Right atrium auricular region (tissue), 2 donors: ENCODE results near the gene SLC22A1. TPM values are rescaled to one million over a fixed set of nuclear protein-coding genes. Genes with fewer than 3 reads are reported as not detected.

ENCODE experiments used
- DNase-seq: peaks from one replicate; pipeline ENCODE4 v3.0.0-alpha.2; 2019; ENCODE audit warnings: low spot score
- H3K27ac ChIP-seq, 2 donors: fragments of 200-600 bp; sonication (generic); 1 replicate in 1 of 2; 2 replicates in 1 of 2; pipeline ENCODE4 v1.5.1; 2016 to 2019
- H3K27me3 ChIP-seq, 2 donors: fragments of 200-600 bp; sonication (generic); one replicate each; pipeline versions ENCODE4 v1.5.1 to v1.6.0; 2017 to 2019
- H3K36me3 ChIP-seq: fragments of 200-600 bp; sonication (generic); one replicate; pipeline ENCODE4 v1.5.1; 2016
- H3K4me1 ChIP-seq, 2 donors: fragments of 200-600 bp; sonication (generic); one replicate each; pipeline versions ENCODE4 v1.5.1 to v1.6.0; 2017 to 2019
- H3K4me3 ChIP-seq, 2 donors: fragments of 200-600 bp; sonication (generic); 1 replicate in 1 of 2; 2 replicates in 1 of 2; pipeline ENCODE4 v1.5.1; 2017 to 2019; ENCODE audit warnings: mild to moderate bottlenecking in 1 of 2, moderate library complexity in 1 of 2
- H3K9me3 ChIP-seq, 2 donors: fragments of 200-600 bp; sonication (generic); one replicate each; pipeline ENCODE4 v1.5.1; 2019
- CTCF ChIP-seq, 2 donors: fragments of 200-600 bp; sonication (generic); IDR thresholded peaks; one replicate each; pipeline ENCODE4 v1.5.1; 2019; ENCODE audit warnings: antibody characterized with exemption in 2 of 2
- total RNA-seq, 2 donors: library from RNA; depleted of rRNA; stranded (reverse); fragments of >200 nt; gene quantifications; one replicate each; pipeline ENCODE4 v1.1.0, GENCODE V29; 2016

The SLC22A1 gene
- total RNA-seq, 2 donors from 2014 or later, result not detected

- Histone ChIP-seq H3K27me3 (no peaks in the 10 kb centered on the region), H3K4me3 (no peak overlapping the region), H3K36me3 (no peaks in the 10 kb centered on the region), H3K27ac (no peak overlapping the region), H3K4me1 (no peaks in the 10 kb centered on the region), H3K9me3 (peaks cover 0 to 21% of the 10 kb centered on the region in 2 donors)
- DNase-seq, result no peak
- no peak for TF ChIP-seq CTCF (IDR thresholded peaks at IDR 0.05)
Observed at GRCh38 chr6:160198606-160199211, 77.1 kb downstream of the SLC22A1 start.

- Histone ChIP-seq H3K4me1 (no peaks in the 10 kb centered on the region), H3K27ac (no peak overlapping the region), H3K4me3 (no peak overlapping the region), H3K36me3 (no peaks in the 10 kb centered on the region), H3K27me3 (no peaks in the 10 kb centered on the region), H3K9me3 (no peaks in the 10 kb centered on the region)
- DNase-seq, result no peak
- no peak for TF ChIP-seq CTCF (IDR thresholded peaks at IDR 0.05)
Observed at GRCh38 chr6:160201061-160201460, 79.4 kb downstream of the SLC22A1 start.

GRCh38 chr6:160202411-160202810 is 80.8 kb downstream of the SLC22A1 start:
- Histone ChIP-seq H3K9me3 (peaks cover 0 to 6% of the 10 kb centered on the region in 2 donors), H3K36me3 (no peaks in the 10 kb centered on the region), H3K4me3 (no peak overlapping the region), H3K27me3 (no peaks in the 10 kb centered on the region), H3K4me1 (no peaks in the 10 kb centered on the region), H3K27ac (no peak overlapping the region)
- DNase-seq, result no peak
- no peak for TF ChIP-seq CTCF (IDR thresholded peaks at IDR 0.05)

- Histone ChIP-seq H3K27me3 (no peaks in the 10 kb centered on the region), H3K4me3 (no peak overlapping the region), H3K27ac (no peak overlapping the region), H3K4me1 (no peaks in the 10 kb centered on the region), H3K36me3 (no peaks in the 10 kb centered on the region), H3K9me3 (peaks cover 0 to 12% of the 10 kb centered on the region in 2 donors)
- no peak for TF ChIP-seq CTCF (IDR thresholded peaks at IDR 0.05)
- DNase-seq, result no peak
Observed at GRCh38 chr6:160203076-160203475, 81.5 kb downstream of the SLC22A1 start.

- no peaks in the 10 kb centered on the region for H3K27me3 ChIP-seq
- no peaks in the 10 kb centered on the region for H3K36me3 ChIP-seq
- no peaks in the 10 kb centered on the region for H3K4me1 ChIP-seq
- H3K9me3 ChIP-seq, result peaks cover 0 to 12% of the 10 kb centered on the region in 2 donors
- DNase-seq, result no peak
- no peak overlapping the region for H3K4me3 ChIP-seq
- no peak for TF ChIP-seq CTCF (IDR thresholded peaks at IDR 0.05)
- H3K27ac ChIP-seq, result no peak overlapping the region
Observed at GRCh38 chr6:160203522-160203921, 81.9 kb downstream of the SLC22A1 start.

GRCh38 chr6:160203953-160204352 is 82.3 kb downstream of the SLC22A1 start:
- no peak for DNase-seq
- H3K27ac ChIP-seq, result no peak overlapping the region
- no peaks in the 10 kb centered on the region for H3K4me1 ChIP-seq
- no peak overlapping the region for H3K4me3 ChIP-seq
- TF ChIP-seq CTCF (IDR thresholded peaks at IDR 0.05), result no peak
- H3K36me3 ChIP-seq, result no peaks in the 10 kb centered on the region
- no peaks in the 10 kb centered on the region for H3K27me3 ChIP-seq
- H3K9me3 ChIP-seq, result peaks cover 0 to 12% of the 10 kb centered on the region in 2 donors
